Neural progenitor cell (in vitro differentiated cells): Measurements from ENCODE around the gene KLHL28. TPM values are rescaled to one million over a fixed set of nuclear protein-coding genes. Genes with fewer than 3 reads are reported as not detected.

ENCODE experiments used
- DNase-seq: peaks from one replicate; pipeline ENCODE4 v3.0.0-alpha.2; 2016; ENCODE audit warnings: low spot score
- H2AFZ ChIP-seq: fragments of 200-600 bp; sonication (generic); replicated peaks from 2 replicates; pipeline ENCODE4 v1.6.1; 2016; ENCODE audit warnings: antibody characterized with exemption
- H3F3A ChIP-seq: fragments of 200-600 bp; sonication (generic); 2 replicates; pipeline ENCODE4 v1.6.1; 2016; ENCODE audit warnings: antibody characterized with exemption, low read depth
- H3K27ac ChIP-seq: fragments of 200-600 bp; sonication (generic); 2 replicates; pipeline ENCODE4 v1.5.1; 2016; ENCODE audit warnings: mild to moderate bottlenecking
- H3K27me3 ChIP-seq: fragments of 200-600 bp; sonication (generic); 2 replicates; pipeline ENCODE4 v1.6.1; 2016; ENCODE audit warnings: mild to moderate bottlenecking, moderate library complexity
- H3K36me3 ChIP-seq: fragments of 200-600 bp; sonication (generic); 2 replicates; pipeline ENCODE4 v1.5.1; 2016
- H3K4me1 ChIP-seq: fragments of 200-600 bp; sonication (generic); 2 replicates; pipeline ENCODE4 v1.6.1; 2016; ENCODE audit warnings: mixed run types
- H3K4me2 ChIP-seq: fragments of 200-600 bp; sonication (generic); 2 replicates; pipeline ENCODE4 v1.6.1; 2016
- H3K4me3 ChIP-seq: fragments of 200-600 bp; sonication (generic); 2 replicates; pipeline ENCODE4 v1.5.1; 2016
- H3K79me2 ChIP-seq: fragments of 200-600 bp; sonication (generic); 2 replicates; pipeline ENCODE4 v1.6.1; 2016; ENCODE audit warnings: low read depth
- H3K9ac ChIP-seq: fragments of 200-600 bp; sonication (generic); 2 replicates; pipeline ENCODE4 v1.6.1; 2016
- H3K9me3 ChIP-seq: fragments of 200-600 bp; sonication (generic); 2 replicates; pipeline ENCODE4 v1.5.1; 2016; ENCODE audit warnings: low read depth
- H4K20me1 ChIP-seq: fragments of 200-600 bp; sonication (generic); 2 replicates; pipeline ENCODE4 v1.6.1; 2016; ENCODE audit warnings: low read depth
- H3K27ac Mint-ChIP-seq: 3 replicates; pipeline ENCODE4 v1.8.0; 2021; ENCODE audit warnings: mixed read lengths
- H3K27me3 Mint-ChIP-seq: 2 replicates; pipeline ENCODE4 v1.8.0; 2022; ENCODE audit warnings: low read depth, mild to moderate bottlenecking, inconsistent platforms, moderate library complexity, mixed read lengths; ENCODE audit not compliant: insufficient read depth
- H3K36me3 Mint-ChIP-seq: 3 replicates; pipeline ENCODE4 v1.8.0; 2021; ENCODE audit warnings: mixed read lengths
- H3K4me1 Mint-ChIP-seq: 3 replicates; pipeline ENCODE4 v1.8.0; 2021; ENCODE audit warnings: mixed read lengths
- H3K4me3 Mint-ChIP-seq: 3 replicates; pipeline ENCODE4 v1.8.0; 2021; ENCODE audit warnings: mild to moderate bottlenecking, moderate library complexity, mixed read lengths
- H3K9me3 Mint-ChIP-seq: 3 replicates; pipeline ENCODE4 v1.8.0; 2020; ENCODE audit warnings: mixed read lengths
- CTCF ChIP-seq: fragments of 200-600 bp; sonication (generic); IDR thresholded peaks from 2 replicates; pipeline ENCODE4 v1.5.1; 2017; ENCODE audit warnings: antibody characterized with exemption, mild to moderate bottlenecking
- EZH2 ChIP-seq: fragments of 200-600 bp; sonication (generic); IDR thresholded peaks from 2 replicates; pipeline ENCODE4 v1.6.1; 2017; ENCODE audit warnings: antibody characterized with exemption, mild to moderate bottlenecking, moderate library complexity
- EZH2phosphoT487 ChIP-seq: fragments of 200-600 bp; sonication (generic); IDR thresholded peaks from 2 replicates; pipeline ENCODE4 v1.6.1; 2017; ENCODE audit warnings: antibody characterized with exemption
- total RNA-seq: library from RNA; depleted of rRNA; stranded (reverse); fragments of >200 nt; gene quantifications from 2 replicates; pipeline ENCODE4 v1.2.3, GENCODE V29; 2015; ENCODE audit warnings: low replicate concordance

The KLHL28 gene
- total RNA-seq, 1 donor from 2014 or later, result 21.8 TPM

- Histone ChIP-seq H3F3A (peaks cover 20% of the 10 kb centered on the region), H3K27me3 (no peaks in the 10 kb centered on the region), H3K4me3 (peak overlapping the region; percentile 78), H3K36me3 (no peaks in the 10 kb centered on the region), H3K4me1 (peaks cover 7% of the 10 kb centered on the region), H3K4me2 (peak overlapping the region; percentile 82), H3K27ac (peak overlapping the region; percentile 43), H2AFZ (peak overlapping the region; percentile 68), H3K9ac (peak overlapping the region; percentile 67), H3K79me2 (peaks cover 92% of the 10 kb centered on the region), H4K20me1 (peaks cover 47% of the 10 kb centered on the region), H3K9me3 (no peaks in the 10 kb centered on the region)
- Mint-ChIP-seq H3K4me3 (no peak overlapping the region), H3K27me3 (no peaks in the 10 kb centered on the region), H3K27ac (no peak overlapping the region), H3K9me3 (peaks cover 28% of the 10 kb centered on the region), H3K36me3 (peaks cover 14% of the 10 kb centered on the region), H3K4me1 (peaks cover 26% of the 10 kb centered on the region)
- TF ChIP-seq EZH2phosphoT487 (no peak), CTCF (no peak), EZH2 (no peak)
- DNase-seq, result peak; percentile 73
Observed at GRCh38 chr14:44961151-44961553, 595 bp downstream of the KLHL28 start.

GRCh38 chr14:44960646-44961045, 1.1 kb downstream of the KLHL28 start:
- no peaks in the 10 kb centered on the region for H3K36me3 ChIP-seq
- H3K9ac ChIP-seq, result peak overlapping the region; percentile 67
- no peak overlapping the region for H2AFZ ChIP-seq
- DNase-seq, result no peak
- H3K4me2 ChIP-seq, result peak overlapping the region; percentile 82
- H3K4me3 Mint-ChIP-seq, result no peak overlapping the region
- no peaks in the 10 kb centered on the region for H3K27me3 ChIP-seq
- peak overlapping the region; percentile 78 for H3K4me3 ChIP-seq
- peaks cover 52% of the 10 kb centered on the region for H4K20me1 ChIP-seq
- TF ChIP-seq CTCF, result no peak
- no peak for TF ChIP-seq EZH2
- no peak for TF ChIP-seq EZH2phosphoT487
- H3K27me3 Mint-ChIP-seq, result no peaks in the 10 kb centered on the region
- H3K36me3 Mint-ChIP-seq, result peaks cover 14% of the 10 kb centered on the region
- peaks cover 7% of the 10 kb centered on the region for H3K4me1 ChIP-seq
- no peak overlapping the region for H3K27ac ChIP-seq
- H3K27ac Mint-ChIP-seq, result peak overlapping the region; percentile 90
- H3K79me2 ChIP-seq, result peaks cover 92% of the 10 kb centered on the region
- peaks cover 25% of the 10 kb centered on the region for H3K4me1 Mint-ChIP-seq
- peaks cover 20% of the 10 kb centered on the region for H3F3A ChIP-seq
- no peaks in the 10 kb centered on the region for H3K9me3 ChIP-seq
- H3K9me3 Mint-ChIP-seq, result peaks cover 28% of the 10 kb centered on the region

DNA sequence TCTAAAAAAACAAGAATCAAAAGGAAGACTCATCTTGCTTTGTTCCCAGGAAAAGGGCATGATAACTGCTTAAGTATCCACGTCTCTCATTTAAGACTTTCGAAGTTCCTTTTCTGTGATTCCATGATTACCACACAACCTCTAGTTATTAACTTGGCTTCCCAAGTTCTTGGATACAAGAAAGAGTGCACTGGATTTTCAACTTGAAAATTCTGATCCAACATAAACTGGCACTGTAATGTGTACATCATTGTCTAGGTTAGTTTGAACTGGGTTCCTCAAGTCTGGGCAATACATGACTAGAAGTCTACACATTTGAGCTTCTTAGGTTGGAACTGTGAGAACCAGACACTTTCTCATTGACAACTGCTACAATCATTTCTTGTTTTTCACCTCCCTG, 1.6 kb downstream of the KLHL28 start:
- H3K79me2 ChIP-seq, result peaks cover 92% of the 10 kb centered on the region
- no peak overlapping the region for H2AFZ ChIP-seq
- H3K27me3 ChIP-seq, result no peaks in the 10 kb centered on the region
- H3K4me3 Mint-ChIP-seq, result no peak overlapping the region
- H4K20me1 ChIP-seq, result peaks cover 51% of the 10 kb centered on the region
- peaks cover 20% of the 10 kb centered on the region for H3F3A ChIP-seq
- H3K9me3 Mint-ChIP-seq, result peaks cover 24% of the 10 kb centered on the region
- peak overlapping the region; percentile 82 for H3K4me2 ChIP-seq
- H3K27ac Mint-ChIP-seq, result peak overlapping the region; percentile 90
- H3K4me1 Mint-ChIP-seq, result peaks cover 23% of the 10 kb centered on the region
- no peaks in the 10 kb centered on the region for H3K36me3 ChIP-seq
- no peaks in the 10 kb centered on the region for H3K27me3 Mint-ChIP-seq
- peaks cover 11% of the 10 kb centered on the region for H3K36me3 Mint-ChIP-seq
- TF ChIP-seq EZH2phosphoT487 (no peak), EZH2 (no peak), CTCF (no peak)
- H3K9ac ChIP-seq, result peak overlapping the region; percentile 67
- peaks cover 7% of the 10 kb centered on the region for H3K4me1 ChIP-seq
- H3K9me3 ChIP-seq, result no peaks in the 10 kb centered on the region
- DNase-seq, result no peak
- peak overlapping the region; percentile 78 for H3K4me3 ChIP-seq
- no peak overlapping the region for H3K27ac ChIP-seq
